ENCODE data around the gene ABHD10.

The ABHD10 gene

GRCh38 chr3:111978583-111979433 lies at the start of gene ABHD10:
Gene ABHD10, plus strand, starts transcription at chr3:111979026. Its CDS starts 36 bp downstream, at chr3:111979062.
- H3K4me1 Mint-ChIP-seq, result peaks cover 25% of the 10 kb centered on the region
- no peaks in the 10 kb centered on the region for H3K27me3 Mint-ChIP-seq
- H3K36me3 Mint-ChIP-seq, result peaks cover under 1% of the 10 kb centered on the region
- H3K9me3 Mint-ChIP-seq, result no peaks in the 10 kb centered on the region
- ATAC-seq, result peak; percentile 97
- H3K4me3 Mint-ChIP-seq, result peak within 1 kb of the TSS; percentile 84
- peak within 1 kb of the TSS; percentile 94 for H3K27ac Mint-ChIP-seq

- H3K27ac Mint-ChIP-seq, result no peak overlapping the region
- H3K4me3 Mint-ChIP-seq, result no peak overlapping the region
- no peaks in the 10 kb centered on the region for H3K27me3 Mint-ChIP-seq
- H3K9me3 Mint-ChIP-seq, result no peaks in the 10 kb centered on the region
- no peaks in the 10 kb centered on the region for H3K4me1 Mint-ChIP-seq
- no peak for ATAC-seq
- no peaks in the 10 kb centered on the region for H3K36me3 Mint-ChIP-seq
Measured at GRCh38 chr3:111929484-111929883, 49.3 kb upstream of the ABHD10 start.

GRCh38 chr3:111932946-111933345 lies 45.9 kb upstream of the ABHD10 start:
- no peak overlapping the region for H3K4me3 Mint-ChIP-seq

GRCh38 chr3:111936191-111936841 lies 42.5 kb upstream of the ABHD10 start:
- Mint-ChIP-seq H3K4me1 (no peaks in the 10 kb centered on the region), H3K9me3 (no peaks in the 10 kb centered on the region), H3K4me3 (no peak overlapping the region), H3K36me3 (no peaks in the 10 kb centered on the region), H3K27ac (no peak overlapping the region), H3K27me3 (no peaks in the 10 kb centered on the region)
- no peak for ATAC-seq

More at GRCh38 chr3:111932946-111933345, 45.9 kb upstream of the ABHD10 start:
- Mint-ChIP-seq H3K27me3 (no peaks in the 10 kb centered on the region), H3K36me3 (no peaks in the 10 kb centered on the region), H3K27ac (no peak overlapping the region), H3K9me3 (no peaks in the 10 kb centered on the region), H3K4me1 (no peaks in the 10 kb centered on the region)
- no peak for ATAC-seq

- H3K9me3 Mint-ChIP-seq, result no peaks in the 10 kb centered on the region
- no peak overlapping the region for H3K4me3 Mint-ChIP-seq
- H3K27me3 Mint-ChIP-seq, result no peaks in the 10 kb centered on the region
- no peaks in the 10 kb centered on the region for H3K36me3 Mint-ChIP-seq
- no peak overlapping the region for H3K27ac Mint-ChIP-seq
- no peak for ATAC-seq
- no peaks in the 10 kb centered on the region for H3K4me1 Mint-ChIP-seq
Measured at GRCh38 chr3:111936967-111937366, 41.9 kb upstream of the ABHD10 start.

- Mint-ChIP-seq H3K27ac (no peak overlapping the region), H3K9me3 (no peaks in the 10 kb centered on the region), H3K4me3 (no peak overlapping the region), H3K4me1 (no peaks in the 10 kb centered on the region), H3K27me3 (no peaks in the 10 kb centered on the region), H3K36me3 (no peaks in the 10 kb centered on the region)
- ATAC-seq, result no peak
Measured at GRCh38 chr3:111937871-111938270, 41.0 kb upstream of the ABHD10 start.

GRCh38 chr3:111939873-111940272 lies 39.0 kb upstream of the ABHD10 start:
- no peak overlapping the region for H3K4me3 Mint-ChIP-seq
- no peaks in the 10 kb centered on the region for H3K9me3 Mint-ChIP-seq
- H3K27ac Mint-ChIP-seq, result no peak overlapping the region
- H3K4me1 Mint-ChIP-seq, result no peaks in the 10 kb centered on the region
- H3K36me3 Mint-ChIP-seq, result no peaks in the 10 kb centered on the region
- no peaks in the 10 kb centered on the region for H3K27me3 Mint-ChIP-seq
- ATAC-seq, result no peak

- no peaks in the 10 kb centered on the region for H3K9me3 Mint-ChIP-seq
- H3K36me3 Mint-ChIP-seq, result no peaks in the 10 kb centered on the region
- H3K27me3 Mint-ChIP-seq, result no peaks in the 10 kb centered on the region
- no peak overlapping the region for H3K4me3 Mint-ChIP-seq
- no peak for ATAC-seq
- H3K27ac Mint-ChIP-seq, result no peak overlapping the region
- H3K4me1 Mint-ChIP-seq, result no peaks in the 10 kb centered on the region
Measured at GRCh38 chr3:111943533-111943932, 35.3 kb upstream of the ABHD10 start.

- Mint-ChIP-seq H3K27ac (no peak overlapping the region), H3K4me1 (no peaks in the 10 kb centered on the region), H3K27me3 (peaks cover 3% of the 10 kb centered on the region), H3K9me3 (no peaks in the 10 kb centered on the region), H3K36me3 (no peaks in the 10 kb centered on the region), H3K4me3 (no peak overlapping the region)
- no peak for ATAC-seq
Measured at GRCh38 chr3:111944372-111944771, 34.5 kb upstream of the ABHD10 start.

- H3K4me1 Mint-ChIP-seq, result no peaks in the 10 kb centered on the region
- H3K9me3 Mint-ChIP-seq, result no peaks in the 10 kb centered on the region
- ATAC-seq, result no peak
- H3K4me3 Mint-ChIP-seq, result no peak overlapping the region
- H3K27ac Mint-ChIP-seq, result no peak overlapping the region
- peaks cover 10% of the 10 kb centered on the region for H3K27me3 Mint-ChIP-seq
- H3K36me3 Mint-ChIP-seq, result peaks cover 4% of the 10 kb centered on the region
Measured at GRCh38 chr3:111947231-111947630, 31.6 kb upstream of the ABHD10 start.

- Mint-ChIP-seq H3K36me3 (peaks cover 4% of the 10 kb centered on the region), H3K9me3 (no peaks in the 10 kb centered on the region), H3K27me3 (peaks cover 10% of the 10 kb centered on the region), H3K4me3 (no peak overlapping the region), H3K27ac (no peak overlapping the region), H3K4me1 (no peaks in the 10 kb centered on the region)
- ATAC-seq, result no peak
Measured at GRCh38 chr3:111948786-111949185, 30.0 kb upstream of the ABHD10 start.

- Mint-ChIP-seq H3K36me3 (peaks cover 4% of the 10 kb centered on the region), H3K9me3 (no peaks in the 10 kb centered on the region), H3K4me3 (no peak overlapping the region), H3K27ac (no peak overlapping the region), H3K4me1 (no peaks in the 10 kb centered on the region), H3K27me3 (peaks cover 10% of the 10 kb centered on the region)
- ATAC-seq, result no peak
Measured at GRCh38 chr3:111949712-111950111, 29.1 kb upstream of the ABHD10 start.

GRCh38 chr3:111951032-111951431 lies 27.8 kb upstream of the ABHD10 start:
- Mint-ChIP-seq H3K27ac (no peak overlapping the region), H3K4me3 (no peak overlapping the region), H3K4me1 (no peaks in the 10 kb centered on the region), H3K27me3 (peaks cover 10% of the 10 kb centered on the region), H3K36me3 (peaks cover 4% of the 10 kb centered on the region), H3K9me3 (no peaks in the 10 kb centered on the region)
- ATAC-seq, result no peak

- Mint-ChIP-seq H3K4me1 (no peaks in the 10 kb centered on the region), H3K27me3 (peaks cover 10% of the 10 kb centered on the region), H3K4me3 (no peak overlapping the region), H3K9me3 (no peaks in the 10 kb centered on the region), H3K27ac (no peak overlapping the region), H3K36me3 (peaks cover 4% of the 10 kb centered on the region)
- ATAC-seq, result no peak
Measured at GRCh38 chr3:111952086-111952485, 26.7 kb upstream of the ABHD10 start.

- H3K4me1 Mint-ChIP-seq, result no peaks in the 10 kb centered on the region
- peaks cover 4% of the 10 kb centered on the region for H3K36me3 Mint-ChIP-seq
- H3K27ac Mint-ChIP-seq, result no peak overlapping the region
- no peak for ATAC-seq
- H3K4me3 Mint-ChIP-seq, result no peak overlapping the region
- H3K9me3 Mint-ChIP-seq, result no peaks in the 10 kb centered on the region
- H3K27me3 Mint-ChIP-seq, result peaks cover 10% of the 10 kb centered on the region
Measured at GRCh38 chr3:111952866-111953450, 25.9 kb upstream of the ABHD10 start.
